CD4-positive, alpha-beta T cell treated with Interferon alpha-2 for 1 hour (primary cell): ENCODE measurements around the gene JMJD8.

Experiments
- DNase-seq, 2 donors: peaks; one replicate each; pipeline ENCODE4 v3.0.0-alpha.2; 2020 to 2022

Gene JMJD8, protein sequence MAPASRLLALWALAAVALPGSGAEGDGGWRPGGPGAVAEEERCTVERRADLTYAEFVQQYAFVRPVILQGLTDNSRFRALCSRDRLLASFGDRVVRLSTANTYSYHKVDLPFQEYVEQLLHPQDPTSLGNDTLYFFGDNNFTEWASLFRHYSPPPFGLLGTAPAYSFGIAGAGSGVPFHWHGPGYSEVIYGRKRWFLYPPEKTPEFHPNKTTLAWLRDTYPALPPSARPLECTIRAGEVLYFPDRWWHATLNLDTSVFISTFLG

DNA sequence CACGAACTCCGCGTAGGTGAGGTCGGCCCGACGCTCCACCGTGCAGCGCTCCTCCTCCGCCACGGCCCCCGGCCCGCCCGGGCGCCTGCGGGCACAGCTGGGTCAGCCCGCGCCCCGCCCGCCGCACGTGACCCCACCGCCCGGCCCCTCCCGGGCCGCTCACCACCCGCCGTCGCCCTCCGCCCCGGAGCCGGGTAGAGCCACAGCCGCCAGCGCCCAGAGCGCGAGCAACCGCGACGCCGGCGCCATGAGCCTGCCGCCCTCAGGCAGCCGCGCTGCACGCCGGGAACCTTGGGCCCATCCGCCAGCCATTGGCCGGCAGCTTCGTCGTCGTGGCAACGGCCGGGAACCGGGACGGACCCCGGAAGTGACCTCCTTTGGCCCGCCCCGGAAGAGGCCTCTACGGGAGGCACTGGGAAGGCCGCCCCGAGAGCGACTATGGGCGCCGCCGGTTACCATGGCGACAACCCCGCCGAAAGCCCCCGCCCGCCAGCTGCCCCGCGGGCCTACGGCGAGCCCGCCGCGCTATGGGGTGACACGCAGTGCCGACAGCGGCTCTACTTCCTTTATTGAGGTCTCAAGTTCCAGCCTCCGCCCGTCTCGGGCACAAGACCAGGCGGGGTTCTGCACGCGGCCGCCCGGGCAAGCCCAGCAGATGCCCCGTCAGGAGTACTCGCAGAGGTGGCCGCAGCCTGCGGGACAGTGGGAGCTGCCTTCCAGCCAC lies at the start of gene JMJD8:
Gene JMJD8, minus strand, starts transcription at position 264 of the 724 bp plus-strand sequence. Its CDS starts 15 bp downstream, at position 249.
- DNase-seq: peak; percentile 97 to 98

DNA sequence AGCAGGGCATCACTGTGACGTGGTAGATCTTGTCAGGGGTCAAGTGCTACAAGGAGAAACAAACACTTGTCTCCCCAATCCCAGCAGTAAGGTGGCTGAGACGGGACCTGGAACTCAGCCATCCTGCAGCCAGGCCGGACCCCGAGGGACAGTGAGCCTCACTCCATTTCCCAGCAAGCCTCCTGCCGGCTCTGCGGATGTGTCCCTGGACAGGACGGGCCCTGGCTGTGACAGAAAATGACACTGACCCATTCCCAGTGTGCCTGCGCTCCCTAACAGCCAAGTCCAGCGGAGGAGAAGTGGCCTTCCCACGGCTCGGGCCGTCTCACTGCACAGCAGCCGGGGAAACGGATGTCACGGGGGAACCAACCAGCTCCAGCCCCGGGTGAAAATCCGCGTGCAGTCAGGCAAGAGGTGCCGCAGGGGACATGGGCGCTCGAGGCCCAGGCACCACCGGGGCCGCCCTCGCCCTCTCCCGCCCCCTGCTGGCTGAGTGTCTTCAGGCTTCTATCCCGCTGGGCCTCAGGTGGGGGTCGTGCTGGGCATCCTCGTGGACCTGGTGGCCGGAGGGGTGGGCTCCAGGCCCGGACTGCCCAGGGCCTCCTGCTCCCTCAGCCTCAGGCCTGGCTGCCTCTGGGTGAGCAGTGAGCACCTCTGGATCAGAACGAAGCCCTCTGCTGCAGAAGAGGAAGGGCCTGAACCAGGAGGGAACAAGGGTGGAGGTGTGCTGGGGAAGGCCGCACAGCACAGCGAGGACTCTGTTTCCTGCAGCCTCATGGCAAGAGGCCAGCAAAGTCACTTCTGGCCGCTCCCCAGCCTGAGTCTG lies 49.5 kb upstream of the JMJD8 start:
- DNase-seq: no peak

DNA sequence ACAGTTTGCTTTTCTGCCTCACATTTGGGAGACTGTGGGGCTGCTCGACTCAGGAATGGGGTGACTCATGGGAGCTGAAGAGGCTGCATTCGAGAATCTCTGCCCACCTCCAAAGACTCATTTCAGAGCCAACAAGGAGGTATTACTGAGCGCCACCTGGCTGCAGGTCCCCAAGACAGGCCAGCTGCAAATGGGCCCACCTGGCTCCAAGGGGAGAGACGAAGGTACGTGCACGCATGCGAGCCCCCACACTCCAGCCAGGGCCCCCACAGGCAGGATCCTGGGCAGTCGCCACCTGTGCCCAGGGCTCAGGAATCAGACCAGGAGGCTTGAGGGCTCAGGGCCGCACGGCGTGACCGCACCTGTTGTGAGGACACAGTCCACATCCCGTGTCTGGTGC lies 48.8 kb upstream of the JMJD8 start:
- DNase-seq: no peak

DNA sequence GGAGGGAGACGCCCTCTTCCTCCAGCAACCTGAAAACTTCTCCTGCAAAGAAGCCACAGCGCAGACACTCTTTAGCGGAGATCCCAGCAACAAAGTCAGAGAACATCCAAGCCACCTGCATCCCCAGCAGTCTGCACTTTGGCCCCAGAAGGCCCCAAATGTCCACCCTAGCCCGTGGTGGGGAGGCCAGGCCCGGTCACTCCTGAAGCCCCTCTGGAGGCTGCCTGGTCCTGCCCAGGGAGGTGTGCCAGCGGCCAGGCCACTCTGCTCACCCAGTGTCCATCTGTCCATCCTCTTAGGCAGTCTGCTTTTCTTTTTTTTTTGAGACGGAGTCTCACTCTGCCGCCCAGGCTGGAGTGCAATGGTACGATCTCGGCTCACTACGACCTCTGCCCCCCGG lies 48.2 kb upstream of the JMJD8 start:
- no peak for DNase-seq

DNA sequence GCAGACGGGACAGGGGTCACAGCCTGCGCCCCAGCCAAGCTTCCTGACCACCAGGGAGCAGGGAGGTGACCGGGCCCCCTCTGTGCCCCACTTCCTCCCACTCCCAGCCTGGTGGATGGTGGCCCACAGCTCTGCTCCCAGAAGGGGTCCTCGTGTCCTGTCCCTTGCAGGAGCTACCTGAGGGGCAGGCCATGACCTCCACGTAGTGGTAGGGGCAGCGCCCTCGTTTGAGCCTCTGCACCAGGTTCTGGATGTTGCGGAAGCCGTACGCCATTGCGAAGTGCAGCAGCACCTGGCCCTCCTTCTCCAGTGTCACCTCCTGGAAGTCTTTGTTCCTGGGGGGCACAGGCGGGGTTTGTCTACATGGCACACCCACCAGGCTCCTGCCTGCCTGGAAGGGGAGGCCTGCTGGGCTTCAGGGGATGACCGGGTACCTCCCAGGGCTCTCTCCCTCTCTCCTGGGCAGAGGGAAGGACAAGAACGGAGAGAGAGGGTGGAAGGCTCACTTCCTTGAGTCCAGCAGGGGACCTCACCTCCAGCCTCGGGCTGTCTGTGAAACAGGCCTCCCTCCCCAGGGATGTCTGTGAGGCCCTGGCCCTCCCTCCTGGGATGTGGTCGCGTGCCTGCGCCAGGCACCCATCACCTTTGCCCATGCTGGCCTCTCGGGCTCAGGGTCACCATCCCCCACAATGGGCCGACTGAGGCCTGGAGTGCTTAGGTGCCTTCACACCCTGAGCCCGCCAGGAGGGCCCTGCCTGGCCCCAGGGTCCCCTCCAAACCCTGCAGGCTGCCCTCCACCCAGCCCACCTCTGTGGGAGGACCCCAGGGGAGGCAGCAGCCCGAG lies 46.8 kb upstream of the JMJD8 start:
- DNase-seq: no peak

DNA sequence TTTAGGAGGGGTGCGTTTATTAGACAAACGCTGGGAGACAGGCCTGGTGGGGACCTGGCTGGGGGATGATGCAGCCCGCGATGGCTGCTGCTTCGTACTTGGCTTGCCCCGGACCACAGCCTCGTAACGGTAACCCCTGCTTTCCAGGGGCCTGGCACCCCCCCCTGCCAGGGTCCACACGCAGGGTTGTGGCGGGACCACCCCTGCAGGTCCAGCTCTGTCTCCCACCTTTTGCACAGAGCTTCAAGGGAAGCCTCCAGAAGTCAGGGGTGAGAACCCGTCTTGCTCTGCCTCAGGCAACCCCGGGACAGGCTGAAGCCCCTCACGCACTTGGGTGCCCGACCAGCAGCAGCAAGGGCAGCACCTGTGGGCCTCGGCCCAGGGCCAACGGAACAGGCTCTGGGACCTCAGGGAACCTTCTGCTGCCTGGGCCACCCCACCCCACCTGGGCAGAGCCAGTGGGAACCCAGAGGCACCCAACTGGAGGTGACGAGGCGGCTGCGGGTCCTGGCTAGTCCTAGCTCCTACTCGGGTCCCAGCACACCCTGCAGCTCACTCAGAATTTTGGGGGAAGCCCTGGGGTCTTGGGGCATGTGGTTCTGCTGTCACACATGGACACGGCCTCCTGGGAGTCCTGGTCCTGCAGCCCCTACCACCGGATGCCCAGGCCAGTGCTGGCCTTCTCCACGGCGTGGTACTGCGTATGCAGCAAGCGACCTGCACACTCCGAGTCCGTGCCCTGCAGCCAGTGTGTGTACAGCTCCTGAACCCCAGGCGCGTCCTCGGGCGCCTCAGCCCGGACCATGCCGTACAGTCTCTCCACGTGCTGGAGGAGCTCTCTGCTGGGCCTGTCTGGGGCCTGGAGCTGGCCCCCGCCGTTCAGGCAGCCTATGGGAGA lies 45.9 kb upstream of the JMJD8 start:
- DNase-seq: no peak

DNA sequence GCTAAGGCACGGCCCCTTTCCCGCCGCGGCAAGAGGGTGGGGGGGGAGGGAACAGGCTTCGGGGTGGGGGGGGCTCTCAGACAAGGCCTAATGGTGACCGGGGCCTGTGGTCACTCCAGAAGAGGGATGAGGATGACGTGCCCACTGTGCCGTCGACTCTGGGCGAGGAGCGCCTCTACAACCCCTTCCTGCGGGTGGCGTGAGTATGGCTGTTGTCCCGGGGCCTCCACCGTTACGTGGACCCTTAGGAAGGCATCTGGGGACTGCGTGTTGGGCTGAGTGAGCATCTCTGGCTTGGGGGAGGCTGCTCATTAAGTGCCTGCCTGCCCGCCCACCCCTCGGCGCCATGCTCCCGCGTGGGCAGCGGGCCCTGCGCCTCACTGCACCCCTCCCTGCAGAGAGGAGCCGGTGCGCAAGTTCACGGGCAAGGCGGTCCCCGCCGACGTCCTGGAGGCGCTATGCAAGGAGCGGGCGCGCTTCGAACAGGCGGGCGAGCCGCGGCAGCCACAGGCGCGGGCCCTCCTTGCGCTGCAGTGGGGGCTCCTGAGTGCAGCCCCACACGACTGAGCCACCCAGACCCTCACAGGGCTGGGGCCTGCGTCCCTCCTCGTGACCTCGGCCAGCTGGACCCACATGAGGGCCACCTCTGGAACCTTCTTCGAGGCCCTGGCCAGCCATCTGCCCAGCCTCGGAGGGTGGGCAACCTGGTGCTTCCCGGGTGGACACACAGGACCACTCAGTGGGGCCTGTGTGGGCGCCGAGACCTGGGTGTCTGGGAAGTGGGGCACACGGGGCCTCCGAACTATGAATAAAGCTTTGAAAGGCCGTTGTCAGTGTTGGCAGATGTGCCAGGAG lies 45.0 kb upstream of the JMJD8 start:
- no peak for DNase-seq

DNA sequence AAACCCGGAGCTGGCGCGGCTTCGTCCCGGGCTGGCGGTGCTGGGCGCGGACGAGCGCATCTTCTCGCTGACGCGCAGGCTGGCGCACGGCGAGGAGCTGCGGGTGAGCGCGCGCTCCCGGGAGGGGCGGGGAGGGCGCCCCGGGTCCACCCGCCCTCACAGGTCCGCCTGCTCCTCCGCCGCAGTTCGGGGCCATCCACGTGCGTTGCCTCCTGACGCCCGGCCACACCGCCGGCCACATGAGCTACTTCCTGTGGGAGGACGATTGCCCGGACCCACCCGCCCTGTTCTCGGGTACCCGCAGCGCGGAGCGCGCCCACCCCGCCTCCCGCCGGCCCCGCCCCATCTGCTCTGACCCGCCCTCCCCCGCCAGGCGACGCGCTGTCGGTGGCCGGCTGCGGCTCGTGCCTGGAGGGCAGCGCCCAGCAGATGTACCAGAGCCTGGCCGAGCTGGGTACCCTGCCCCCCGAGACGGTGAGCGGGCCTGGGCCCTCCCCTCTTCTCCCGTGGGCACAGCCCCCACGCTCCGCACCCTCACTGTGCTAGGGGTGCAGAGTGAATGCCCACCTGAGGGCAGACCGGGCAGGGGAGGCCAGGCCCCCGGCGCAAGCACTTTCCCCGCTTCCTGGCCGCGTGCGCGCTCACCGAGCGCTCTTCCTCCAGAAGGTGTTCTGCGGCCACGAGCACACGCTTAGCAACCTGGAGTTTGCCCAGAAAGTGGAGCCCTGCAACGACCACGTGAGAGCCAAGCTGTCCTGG lies 44.2 kb upstream of the JMJD8 start:
- peak; percentile 71 to 78 for DNase-seq

DNA sequence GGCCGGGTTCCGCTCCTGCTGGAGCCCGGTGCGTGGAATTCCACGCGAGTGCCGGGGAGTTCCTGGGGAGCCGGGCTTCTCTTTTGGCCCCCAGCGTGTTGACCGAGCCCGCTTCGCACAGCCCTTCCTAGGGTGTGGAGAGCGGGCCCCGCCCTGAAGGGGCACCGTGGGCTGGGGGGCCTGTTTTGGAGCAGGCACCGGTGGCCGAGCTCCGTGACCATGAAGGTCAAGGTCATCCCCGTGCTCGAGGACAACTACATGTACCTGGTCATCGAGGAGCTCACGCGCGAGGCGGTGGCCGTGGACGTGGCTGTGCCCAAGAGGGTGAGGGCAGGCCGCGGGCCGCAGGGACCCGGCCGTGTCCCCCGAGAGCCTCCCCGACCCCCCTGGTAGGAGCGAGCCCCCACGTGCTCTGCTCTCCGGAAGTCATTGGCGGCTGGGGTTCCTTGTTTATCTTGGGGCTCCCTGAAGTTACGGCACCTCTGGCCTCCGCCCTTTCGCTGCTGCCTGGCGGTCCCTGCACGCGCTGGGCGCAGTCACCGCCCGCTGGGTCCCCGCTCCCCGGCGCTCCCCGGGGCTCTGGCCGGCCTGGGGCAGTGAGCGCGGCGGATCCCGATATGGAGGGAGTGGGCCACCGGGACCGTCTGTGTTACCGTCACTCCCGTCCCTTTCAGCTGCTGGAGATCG lies 43.3 kb upstream of the JMJD8 start:
- peak; percentile 16 to 44 for DNase-seq

DNA sequence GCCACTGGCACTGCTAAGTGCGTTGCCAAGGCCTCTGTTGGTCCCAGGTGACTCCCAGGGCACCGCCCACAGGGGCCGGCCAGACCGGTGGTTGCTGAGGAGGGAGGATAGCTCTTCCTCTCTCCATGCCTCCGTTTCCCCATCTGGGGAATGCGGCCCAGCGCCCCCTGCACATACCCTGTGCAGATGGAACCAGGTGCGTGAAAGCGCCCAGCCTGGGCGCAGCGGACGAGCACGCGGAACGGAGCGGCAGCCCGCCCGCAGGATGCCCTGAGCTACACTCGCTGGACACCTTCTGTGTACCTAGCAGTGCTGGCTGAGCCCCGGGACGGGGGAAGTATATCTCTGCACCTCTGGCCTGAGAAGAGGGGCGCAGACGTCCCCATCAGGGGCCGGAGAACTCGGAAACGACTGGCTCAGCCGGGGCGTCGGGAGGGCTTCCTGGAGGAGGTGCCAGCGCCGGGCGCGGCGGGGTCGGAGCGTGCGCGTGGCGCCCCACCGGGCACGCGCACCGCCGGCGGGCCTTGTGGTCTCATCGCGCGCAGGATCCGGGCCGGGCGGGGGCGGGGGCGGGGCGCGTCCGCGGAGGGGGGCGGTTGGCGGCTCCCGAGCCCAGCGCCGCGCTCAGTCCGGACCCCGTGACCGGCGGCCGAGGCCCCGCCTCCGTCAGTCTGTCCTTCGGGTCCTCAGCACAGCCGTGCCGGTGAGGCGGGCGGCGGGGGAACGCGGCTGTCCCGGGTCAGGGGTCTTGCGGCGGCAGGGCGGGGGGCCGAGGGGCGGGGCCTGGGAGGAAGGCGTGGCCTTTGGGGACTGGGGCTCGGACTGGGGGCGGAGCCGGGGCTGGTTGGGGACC lies 42.5 kb upstream of the JMJD8 start, which contains the start of the genes CCDC78 and HAGHL:
Gene CCDC78, minus strand, starts transcription at position 6 of the 853 bp plus-strand sequence. CDS start 76 bp downstream, outside the sequence.
Gene HAGHL, plus strand, starts transcription at position 669 of the 853 bp plus-strand sequence. CDS start 404 bp downstream, outside the sequence.
- peak; percentile 58 to 76 for DNase-seq

DNA sequence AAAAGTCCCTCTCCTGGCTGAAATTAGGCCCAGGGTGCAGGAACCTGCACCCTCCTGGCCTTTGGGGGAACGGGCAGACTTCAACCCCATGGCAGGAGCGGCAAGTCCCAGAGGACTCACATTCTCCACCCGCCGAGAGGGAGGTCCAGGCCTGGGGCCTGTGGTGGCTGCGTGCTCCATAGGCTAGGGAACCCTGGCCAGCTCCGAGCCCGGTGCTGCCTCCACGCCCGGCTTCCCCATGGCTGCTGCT lies 42.0 kb upstream of the JMJD8 start:
- no peak for DNase-seq

DNA sequence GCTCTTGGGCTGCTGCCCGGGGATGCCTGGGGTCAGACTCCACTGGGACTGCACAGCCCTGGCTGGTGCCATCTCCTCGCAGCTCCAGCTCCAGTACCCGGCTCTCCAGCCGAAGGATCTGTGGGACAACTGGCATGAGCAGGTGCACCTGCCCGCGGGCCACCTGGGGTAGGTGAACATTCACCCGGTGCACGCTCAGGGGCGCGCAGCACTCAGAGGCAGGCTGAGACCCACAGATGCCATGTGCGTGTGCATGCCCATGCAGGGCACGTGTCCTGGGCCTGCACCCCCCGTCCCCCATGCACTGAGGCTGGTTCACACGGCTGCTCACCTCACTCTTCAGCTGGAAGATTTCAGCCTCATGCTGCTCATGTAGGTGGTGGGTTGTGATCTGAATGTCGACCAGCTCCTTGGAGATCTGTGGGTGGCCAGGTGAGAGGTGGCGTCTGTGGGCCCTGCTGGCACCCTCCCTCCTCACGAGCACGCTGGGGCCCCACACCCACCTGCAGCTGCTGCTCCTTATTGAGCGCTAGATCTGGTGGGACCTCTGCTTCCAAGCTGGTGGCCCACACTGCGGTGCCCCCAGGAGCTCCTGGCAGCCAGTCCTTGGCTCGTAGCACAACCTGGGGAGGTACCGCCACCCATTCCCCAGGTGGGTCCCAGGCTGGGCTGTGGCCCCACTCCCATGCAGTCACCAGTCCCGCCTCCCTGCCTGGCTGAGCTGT lies 41.5 kb upstream of the JMJD8 start:
- no peak for DNase-seq

DNA sequence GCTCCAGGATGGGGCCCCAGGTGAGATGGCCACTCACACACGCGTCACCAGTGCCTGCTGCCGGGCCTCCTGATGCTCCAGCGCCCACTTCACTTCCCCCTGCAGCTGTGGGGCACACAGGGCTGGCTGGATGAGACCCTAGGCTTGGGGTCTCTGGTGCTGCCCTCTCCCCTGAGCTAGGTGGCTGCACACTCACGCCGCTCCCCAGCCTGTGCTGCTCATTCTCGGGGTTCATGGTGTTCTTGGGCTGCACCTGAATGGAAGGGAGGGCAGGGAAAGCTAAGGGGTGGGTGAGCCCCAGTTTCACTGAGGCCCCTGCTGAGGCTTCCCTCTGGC lies 40.9 kb upstream of the JMJD8 start:
- DNase-seq: no peak

DNA sequence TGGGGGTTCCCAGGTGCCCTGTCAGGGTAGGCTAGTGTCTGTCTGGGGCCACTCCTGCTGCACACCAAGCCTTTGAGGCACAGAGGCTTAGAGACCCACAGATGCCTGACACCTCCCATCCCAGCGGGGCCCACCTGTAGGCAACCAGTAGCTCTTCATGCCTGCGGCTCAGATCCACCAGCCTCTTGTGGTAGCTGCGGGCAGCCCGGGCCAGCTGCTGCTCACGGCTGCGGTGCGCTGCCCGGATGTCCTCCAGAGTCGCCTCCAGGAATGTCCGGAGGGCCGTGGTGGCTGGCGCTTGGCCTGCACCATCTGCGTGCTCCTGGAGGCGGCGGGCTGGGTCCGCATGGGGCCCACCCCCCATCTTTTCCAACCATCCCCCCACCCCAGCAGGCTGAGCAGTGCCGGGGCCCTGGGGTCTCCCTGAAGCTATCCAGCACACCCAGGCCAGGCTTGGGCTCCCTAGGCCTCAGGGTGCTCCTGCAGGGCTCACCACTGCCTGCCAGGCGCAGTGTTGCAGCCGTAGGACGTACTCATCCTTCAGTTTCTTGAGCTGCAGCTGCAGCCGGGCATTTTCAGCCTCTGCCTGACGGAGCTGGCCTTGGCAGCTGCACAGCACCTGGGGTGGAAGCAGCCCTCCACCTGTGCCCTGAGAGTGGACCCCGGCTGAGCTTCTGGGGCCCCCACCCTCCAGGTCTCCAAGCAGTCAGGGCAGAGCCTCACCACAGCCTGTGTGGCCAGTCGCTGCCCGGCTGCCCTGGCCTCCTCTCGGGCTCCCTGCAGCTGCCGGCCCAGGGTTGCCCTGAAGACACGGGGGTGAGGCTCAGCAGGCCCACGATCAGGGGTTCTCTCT lies 40.3 kb upstream of the JMJD8 start:
- DNase-seq: no peak

DNA sequence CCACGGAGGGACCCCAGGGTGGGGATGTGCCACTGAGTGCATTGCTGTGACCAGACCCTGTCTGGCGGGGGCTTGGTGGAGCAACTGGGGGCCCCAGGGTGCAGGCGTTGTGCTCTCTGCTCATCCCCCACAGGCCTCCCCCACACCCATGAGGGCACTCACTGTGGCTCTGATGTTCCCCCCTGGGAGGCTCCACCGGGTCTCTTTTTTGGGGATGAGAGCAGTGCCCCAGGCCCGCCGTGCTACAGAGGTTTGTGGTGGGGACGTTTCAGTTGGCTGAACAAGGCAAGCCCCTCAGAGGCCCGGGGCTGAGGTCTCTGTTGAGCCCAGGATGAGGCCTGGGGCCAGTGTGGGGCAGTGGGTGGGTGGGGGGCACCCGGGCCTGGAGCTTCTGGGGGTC lies 39.6 kb upstream of the JMJD8 start:
- no peak for DNase-seq

DNA sequence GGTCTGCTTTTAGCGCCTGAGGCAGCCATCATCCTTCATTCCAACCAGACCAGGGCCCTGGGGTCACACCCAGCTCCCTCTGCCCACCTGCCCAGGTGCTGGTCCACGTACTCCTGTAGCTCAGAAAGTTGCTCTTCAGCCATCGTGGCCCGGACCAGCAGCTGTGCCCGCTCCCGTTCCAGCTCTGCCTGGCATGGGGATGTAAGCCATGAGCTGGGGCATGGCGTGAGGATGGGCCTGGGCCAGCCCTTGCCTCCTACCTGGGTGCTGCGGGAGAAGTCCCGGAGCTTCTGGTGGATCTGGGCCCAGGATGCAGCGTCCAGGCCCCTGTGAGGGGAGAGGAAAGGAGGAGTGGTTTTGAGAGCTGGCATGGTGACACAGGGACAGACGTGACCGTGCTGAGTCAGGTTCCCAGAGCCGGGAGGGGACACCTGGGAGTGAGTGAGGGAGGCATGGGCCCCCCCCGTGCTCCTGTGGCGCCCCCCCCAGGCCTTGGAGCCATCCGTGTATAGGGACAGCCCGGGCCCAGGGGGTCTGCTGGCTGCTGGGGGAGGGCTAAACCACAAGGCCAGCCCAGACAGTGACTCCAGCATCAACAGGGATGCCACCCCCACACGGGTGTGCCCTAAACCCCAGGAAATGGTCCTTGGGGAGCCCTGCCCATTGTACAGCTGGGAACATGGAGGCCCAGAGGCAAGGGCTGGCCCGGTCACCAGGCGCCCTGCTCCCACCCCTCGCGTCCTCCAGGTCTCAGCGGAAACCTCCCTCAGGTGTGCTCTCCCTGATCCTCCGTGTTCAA lies 38.9 kb upstream of the JMJD8 start:
- DNase-seq: no peak
